Stimulated activated CD8-positive, alpha-beta memory T cell treated with anti-CD3 and anti-CD28 coated beads, Interleukin-15, amount 100 ng/mL, for 4 hours (primary cell): ENCODE measurements around the gene P3H3.

ENCODE experiments used
- DNase-seq, 2 donors: peaks; one replicate each; pipeline ENCODE4 v3.0.0-alpha.2; 2020; ENCODE audit warnings: low read depth in 2 of 2

The P3H3 gene

GRCh38 chr12:6826734-6827436, 1.3 kb upstream of the P3H3 start:
- no peak for DNase-seq

GRCh38 chr12:6827437-6827911, 733 bp upstream of the P3H3 start:
- DNase-seq: peak in 1 of 2 donors; percentile 11

- DNase-seq: no peak
These were observed 751 bp downstream of the P3H3 start for GRCh38 chr12:6828781-6829535.

- DNase-seq: no peak
These were observed 1.5 kb downstream of the P3H3 start for GRCh38 chr12:6829536-6830220.

DNA sequence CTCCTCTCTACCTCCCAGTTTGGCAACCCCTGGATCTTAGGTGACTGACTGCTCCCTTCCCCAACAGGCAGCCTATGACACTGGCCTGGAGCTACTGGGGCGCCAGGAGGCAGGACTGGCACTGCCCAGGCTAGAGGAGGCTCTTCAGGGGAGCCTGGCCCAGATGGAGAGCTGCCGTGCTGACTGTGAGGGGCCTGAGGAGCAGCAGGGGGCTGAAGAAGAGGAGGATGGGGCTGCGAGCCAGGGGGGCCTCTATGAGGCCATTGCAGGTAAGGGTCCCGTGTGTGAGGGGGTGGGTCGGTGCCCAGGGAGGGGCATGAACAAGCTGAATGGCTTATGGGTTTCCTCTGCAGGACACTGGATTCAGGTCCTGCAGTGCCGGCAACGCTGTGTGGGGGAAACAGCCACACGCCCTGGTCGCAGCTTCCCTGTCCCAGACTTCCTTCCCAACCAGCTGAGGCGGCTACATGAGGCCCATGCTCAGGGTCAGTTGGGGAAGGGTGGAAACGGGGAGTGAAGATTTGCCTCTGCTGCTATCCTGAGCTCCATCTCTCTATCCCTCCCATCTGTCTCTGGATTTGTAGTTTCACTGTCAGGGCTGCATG, 2.2 kb downstream of the P3H3 start:
- no peak for DNase-seq

DNA sequence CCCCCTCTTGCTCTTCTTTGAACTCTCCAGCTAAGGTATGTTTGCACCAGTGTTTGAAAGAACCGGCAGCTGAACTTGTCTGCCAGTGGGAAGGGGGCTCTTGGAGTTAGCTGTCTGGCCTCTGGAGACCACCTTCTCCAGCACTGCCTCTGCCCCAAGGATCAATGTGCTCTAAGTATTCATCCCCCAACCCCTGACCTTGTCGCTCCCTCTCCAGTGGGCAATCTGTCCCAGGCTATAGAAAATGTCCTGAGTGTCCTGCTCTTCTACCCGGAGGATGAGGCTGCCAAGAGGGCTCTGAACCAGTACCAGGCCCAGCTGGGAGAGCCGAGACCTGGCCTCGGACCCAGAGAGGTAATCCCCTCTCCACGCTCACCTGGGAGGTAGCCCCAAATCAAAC, 2.8 kb downstream of the P3H3 start:
- no peak for DNase-seq

DNA sequence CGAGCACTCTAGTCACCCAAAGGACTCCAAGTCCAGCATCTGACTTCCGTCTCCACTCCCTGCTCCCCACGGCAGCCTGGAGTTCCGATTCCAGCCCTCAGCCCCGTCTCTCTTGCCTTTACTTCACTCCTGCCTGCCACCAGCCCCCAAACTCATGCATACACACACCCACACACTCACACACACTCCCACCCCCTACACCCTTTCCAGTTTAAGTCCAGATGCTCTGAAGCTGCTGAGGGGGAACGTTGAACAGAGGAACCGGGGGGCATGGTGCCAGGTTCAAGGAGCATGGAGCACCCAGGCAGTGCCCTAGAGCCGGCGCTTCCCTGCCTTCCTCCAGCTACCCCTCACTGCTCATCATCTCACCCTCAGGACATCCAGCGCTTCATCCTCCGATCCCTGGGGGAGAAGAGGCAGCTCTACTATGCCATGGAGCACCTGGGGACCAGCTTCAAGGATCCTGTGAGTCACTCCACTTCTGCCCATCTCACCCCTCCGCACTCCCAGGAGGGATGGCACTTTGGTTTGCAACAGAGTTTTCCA, 3.3 kb downstream of the P3H3 start:
- DNase-seq: no peak

DNA sequence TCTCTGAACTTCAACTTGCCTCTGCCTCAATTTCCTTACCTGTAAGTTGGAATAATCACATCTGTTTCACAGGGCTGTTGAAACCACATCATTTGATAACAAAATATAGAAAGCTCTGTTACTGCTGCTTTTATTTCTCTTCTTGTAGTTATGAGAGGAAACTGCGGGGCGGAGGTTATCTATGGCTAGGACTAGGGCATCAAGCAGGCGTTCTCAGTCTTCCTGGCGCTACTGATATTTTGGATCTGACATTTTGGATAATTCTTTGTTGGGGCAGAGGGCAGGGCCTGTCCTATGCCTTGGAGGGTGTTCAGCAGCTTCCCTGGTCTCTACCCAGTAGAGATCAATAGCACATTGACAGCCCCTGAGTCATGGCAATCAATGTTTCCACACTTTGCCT, 3.9 kb downstream of the P3H3 start:
- no peak for DNase-seq

DNA sequence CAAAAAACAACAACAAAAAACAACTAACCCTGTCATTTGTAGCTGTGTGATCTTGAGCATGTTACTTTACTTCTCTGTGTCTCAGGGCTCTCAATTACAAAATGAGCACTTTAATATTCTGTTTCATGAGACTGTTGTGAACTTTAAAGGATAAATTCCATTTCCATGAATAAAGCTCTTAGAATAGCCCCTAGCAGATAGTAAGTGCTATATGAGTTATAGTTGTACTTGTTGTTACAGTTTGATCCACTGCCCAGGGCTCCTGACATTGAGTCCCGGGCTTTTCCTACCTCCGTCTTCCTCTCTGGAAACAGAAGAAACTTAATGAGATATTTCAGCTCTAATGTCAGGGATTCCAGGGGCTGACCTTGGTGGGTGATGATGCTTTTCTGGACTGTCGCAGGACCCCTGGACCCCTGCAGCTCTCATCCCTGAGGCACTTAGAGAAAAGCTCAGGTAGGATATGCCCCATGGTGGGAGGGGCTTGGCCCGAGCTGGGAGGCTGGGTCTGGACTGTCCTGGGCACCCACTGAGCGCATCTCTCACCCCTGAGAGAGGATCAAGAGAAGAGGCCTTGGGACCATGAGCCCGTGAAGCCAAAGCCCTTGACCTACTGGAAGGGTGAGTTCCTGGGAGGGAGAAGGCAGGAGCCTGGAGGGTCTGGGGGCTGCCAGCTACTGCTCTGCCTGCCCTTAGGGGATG, 5.1 kb downstream of the P3H3 start:
- DNase-seq: no peak

GRCh38 chr12:6834254-6834653, 6.0 kb downstream of the P3H3 start:
- DNase-seq: no peak

DNA sequence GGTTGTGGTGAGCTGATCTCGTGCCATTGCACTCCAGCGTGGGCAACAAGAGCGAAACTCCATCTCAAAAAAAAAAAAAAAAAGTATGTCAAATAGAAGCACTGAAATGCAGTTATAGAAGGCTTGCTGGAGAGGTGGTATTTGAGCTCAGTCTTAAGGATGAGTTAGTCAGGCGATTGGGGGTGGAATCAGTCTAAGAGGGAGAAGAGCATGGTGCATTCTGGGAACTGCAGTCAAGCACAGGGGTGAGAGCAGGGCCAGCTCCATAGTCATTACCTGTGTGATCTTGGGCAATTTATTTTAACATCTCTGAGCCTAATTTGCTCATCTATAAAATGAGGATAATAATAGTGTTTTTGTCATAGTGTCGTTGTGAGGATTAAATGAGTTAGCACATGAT, 6.7 kb downstream of the P3H3 start:
- DNase-seq: no peak

- no peak for DNase-seq
These were observed 8.6 kb downstream of the P3H3 start for GRCh38 chr12:6836851-6837250.

DNA sequence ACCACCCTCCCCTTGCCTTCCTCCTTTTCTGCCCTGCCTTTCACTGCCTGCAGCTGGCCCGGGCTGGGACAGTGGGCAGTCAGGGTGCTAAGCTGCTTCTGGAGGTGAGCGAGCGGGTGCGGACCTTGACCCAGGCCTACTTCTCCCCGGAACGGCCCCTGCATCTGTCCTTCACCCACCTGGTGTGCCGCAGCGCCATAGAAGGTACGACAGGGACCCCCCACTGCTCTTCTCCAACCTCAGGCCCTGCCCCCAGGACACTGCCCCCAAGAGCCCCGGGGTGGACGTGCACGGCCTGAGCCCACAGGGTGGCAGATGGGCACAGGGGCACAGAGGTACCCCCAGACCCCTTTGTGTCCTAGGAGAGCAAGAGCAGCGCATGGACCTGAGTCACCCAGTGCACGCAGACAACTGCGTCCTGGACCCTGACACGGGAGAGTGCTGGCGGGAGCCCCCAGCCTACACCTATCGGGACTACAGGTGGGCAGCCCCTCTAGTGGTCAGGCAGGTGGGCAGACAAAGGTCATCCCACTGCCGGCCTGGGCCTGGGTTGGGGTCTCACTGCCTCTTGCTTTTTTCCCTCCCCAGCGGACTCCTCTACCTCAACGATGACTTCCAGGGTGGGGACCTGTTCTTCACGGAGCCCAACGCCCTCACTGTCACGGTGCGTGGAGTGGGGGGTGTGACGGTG, 9.3 kb downstream of the P3H3 start:
- no peak for DNase-seq

- DNase-seq: no peak
These were observed 10.6 kb downstream of the P3H3 start for GRCh38 chr12:6838854-6839253.

DNA sequence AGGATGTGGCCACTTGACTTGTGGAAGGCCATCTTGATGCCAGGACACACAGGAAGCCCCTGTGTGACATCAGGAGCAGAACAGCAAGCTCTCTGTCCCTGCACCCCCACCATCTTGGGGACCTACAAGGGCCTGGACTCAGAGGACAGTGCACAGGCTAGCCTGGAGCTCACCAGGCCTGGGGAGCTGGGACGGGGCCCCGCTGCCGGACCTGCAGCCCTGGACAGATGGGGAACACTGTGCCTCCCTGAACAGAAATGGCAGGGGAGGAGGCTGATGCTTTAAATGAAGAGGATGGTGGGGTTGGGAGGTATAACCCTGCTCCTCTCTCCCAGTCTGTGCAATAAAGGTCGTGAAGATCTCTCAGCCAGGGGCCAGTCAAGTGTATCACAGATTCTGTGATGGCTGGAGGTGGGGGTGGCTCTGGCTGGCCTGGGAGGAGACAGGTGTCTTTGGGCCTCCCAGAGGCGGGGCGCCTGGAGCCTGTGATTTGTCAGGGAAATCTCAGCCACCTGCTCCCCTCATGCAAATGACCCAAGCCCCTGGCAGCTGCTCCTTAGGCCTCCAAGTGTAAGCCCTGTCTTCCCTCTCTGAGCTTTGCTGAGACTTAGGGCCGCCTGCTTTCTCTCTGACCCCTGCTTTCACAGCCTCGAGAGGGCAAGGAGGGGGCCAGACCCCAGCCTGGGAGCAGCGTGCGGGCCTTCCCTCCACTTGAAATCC, 11.4 kb downstream of the P3H3 start:
- no peak for DNase-seq

DNA sequence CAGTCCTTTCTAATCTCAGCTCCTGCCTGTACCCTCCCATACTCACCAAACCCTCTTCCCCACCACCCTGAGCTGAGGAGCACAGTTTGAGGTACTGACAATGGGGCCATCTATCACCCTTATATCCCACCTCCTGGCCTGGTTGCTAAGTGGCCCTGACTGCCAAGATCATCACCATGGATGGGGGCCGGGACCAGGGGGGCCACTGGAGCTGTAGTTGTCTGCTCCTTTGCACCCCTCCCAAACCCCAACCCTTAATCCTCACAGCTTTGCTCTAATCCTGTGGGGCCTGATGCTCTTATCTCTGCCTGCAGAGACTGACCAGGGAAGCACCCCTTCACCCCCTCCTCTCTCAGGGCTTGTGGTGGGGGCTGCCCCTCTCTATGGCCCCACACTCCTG, 12.1 kb downstream of the P3H3 start:
- DNase-seq: no peak

DNA sequence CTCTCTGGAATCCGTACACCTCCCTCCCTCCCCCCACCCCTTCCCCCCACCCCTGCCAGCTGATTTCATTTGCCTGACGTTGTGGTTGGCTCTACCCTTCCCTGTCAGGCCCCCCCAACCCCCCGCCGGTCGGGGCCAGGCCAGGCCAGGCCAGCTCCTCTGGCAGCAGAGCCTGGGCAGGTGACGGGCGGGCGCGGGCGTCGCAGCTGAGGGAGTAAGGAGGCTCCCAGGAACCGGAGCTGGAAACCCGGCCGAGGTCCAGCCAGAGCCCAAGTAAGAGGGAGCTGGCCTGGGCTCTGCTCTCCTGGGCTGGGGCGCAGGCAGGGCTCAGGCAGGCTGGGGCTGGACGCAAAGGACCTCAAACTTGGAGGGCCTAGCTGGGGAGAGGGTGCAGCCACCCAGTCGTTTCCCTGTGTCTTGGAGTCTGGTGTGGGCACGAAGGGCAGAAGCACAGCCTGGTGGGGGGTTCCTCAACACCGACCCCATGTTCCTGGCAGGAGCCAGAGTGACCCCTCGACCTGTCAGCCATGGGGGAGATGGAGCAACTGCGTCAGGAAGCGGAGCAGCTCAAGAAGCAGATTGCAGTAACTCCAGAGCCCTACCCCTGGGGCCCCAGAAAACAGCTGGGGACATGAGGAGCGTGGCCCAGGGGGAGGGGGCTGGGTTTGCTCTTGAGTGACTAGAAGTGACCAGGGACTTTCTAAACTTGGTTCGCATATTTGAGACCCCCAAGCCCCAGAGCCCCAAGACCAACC, 12.7 kb downstream of the P3H3 start, which contains the start of gene GNB3:
Gene GNB3 (plus strand): TSS at position 165 of the 755 bp plus-strand sequence. CDS start 363 bp downstream, at position 528.
- DNase-seq: no peak

DNA sequence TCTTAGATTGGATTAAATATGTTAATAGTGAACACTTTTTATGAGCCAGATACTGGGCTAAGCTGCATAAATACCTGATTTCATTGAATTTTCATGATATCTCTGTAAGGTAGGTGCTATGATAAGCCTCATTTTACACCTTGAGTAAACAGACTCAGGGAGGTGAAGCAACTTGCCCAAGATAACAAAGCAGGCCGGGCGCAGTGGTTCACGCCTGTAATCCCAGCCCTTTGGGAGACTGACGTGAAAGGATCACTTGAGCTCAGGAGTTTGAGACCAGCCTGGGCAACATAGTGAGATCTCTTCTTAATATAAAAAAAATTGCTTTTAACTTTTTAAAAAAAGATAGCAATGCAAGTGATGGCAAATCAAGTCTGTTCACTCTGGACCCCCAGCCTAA, 13.9 kb downstream of the P3H3 start:
- DNase-seq: no peak
